GM12873 (cell line): ENCODE data around the gene NCAPG2.

Source experiments
- TF ChIP-seq, protein P1 (sequence below): IDR thresholded peaks from 2 replicates; pipeline ENCODE4 v1.5.1; 2012; ENCODE audit warnings: low read depth, mild to moderate bottlenecking, moderate library complexity, low read length, control low read depth; ENCODE audit not compliant: insufficient read depth; ENCODE audit errors: missing control alignments

Gene NCAPG2

GRCh38 chr7:158617737-158618128 lies 86.9 kb downstream of the NCAPG2 start:
- TF ChIP-seq, protein P1, sequence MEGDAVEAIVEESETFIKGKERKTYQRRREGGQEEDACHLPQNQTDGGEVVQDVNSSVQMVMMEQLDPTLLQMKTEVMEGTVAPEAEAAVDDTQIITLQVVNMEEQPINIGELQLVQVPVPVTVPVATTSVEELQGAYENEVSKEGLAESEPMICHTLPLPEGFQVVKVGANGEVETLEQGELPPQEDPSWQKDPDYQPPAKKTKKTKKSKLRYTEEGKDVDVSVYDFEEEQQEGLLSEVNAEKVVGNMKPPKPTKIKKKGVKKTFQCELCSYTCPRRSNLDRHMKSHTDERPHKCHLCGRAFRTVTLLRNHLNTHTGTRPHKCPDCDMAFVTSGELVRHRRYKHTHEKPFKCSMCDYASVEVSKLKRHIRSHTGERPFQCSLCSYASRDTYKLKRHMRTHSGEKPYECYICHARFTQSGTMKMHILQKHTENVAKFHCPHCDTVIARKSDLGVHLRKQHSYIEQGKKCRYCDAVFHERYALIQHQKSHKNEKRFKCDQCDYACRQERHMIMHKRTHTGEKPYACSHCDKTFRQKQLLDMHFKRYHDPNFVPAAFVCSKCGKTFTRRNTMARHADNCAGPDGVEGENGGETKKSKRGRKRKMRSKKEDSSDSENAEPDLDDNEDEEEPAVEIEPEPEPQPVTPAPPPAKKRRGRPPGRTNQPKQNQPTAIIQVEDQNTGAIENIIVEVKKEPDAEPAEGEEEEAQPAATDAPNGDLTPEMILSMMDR: no peak

- TF ChIP-seq, protein P1: no peak
These were observed 88.6 kb downstream of the NCAPG2 start for GRCh38 chr7:158616050-158616449.

DNA sequence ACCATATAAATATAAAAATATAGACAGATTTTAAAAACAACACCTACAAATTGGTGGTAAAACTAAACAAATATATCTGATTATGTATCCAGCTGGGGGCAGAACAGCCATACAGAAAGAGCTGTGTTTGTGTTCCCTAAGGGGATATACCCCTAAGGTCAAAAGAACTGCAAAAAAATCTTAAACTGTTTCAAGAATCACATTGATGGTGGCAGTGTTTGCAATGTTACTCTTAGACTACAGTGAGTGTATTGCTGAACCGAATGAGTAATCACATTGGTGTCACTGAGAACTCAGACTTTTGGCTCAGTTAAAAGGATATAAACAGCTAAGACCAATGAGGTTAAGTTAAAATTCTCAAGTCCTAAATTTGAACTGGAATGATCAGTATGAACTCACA lies 89.9 kb downstream of the NCAPG2 start:
- TF ChIP-seq, protein P1: no peak

GRCh38 chr7:158613481-158613880 lies 91.1 kb downstream of the NCAPG2 start:
- TF ChIP-seq, protein P1: no peak

DNA sequence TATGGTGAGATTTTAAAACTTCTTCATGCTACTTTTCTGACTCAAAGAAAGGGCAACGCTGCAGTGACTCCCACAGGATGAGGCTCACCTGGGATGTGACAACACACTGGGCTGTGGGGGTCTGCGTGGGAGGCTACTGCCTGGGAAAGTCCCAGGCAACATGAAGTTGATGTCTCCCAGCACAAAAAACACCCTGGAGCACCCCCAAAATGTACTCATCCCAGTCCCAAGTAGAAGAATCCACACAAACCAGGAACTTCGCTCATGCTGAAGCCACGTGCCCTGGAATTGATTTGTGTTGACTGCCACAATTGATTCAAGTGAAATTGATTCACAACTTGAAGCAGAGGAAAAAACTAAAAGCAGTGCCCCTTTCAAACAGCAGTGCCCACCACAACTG lies 92.1 kb downstream of the NCAPG2 start:
- TF ChIP-seq, protein P1: no peak

GRCh38 chr7:158611541-158611940 lies 93.1 kb downstream of the NCAPG2 start:
- TF ChIP-seq, protein P1: no peak

DNA sequence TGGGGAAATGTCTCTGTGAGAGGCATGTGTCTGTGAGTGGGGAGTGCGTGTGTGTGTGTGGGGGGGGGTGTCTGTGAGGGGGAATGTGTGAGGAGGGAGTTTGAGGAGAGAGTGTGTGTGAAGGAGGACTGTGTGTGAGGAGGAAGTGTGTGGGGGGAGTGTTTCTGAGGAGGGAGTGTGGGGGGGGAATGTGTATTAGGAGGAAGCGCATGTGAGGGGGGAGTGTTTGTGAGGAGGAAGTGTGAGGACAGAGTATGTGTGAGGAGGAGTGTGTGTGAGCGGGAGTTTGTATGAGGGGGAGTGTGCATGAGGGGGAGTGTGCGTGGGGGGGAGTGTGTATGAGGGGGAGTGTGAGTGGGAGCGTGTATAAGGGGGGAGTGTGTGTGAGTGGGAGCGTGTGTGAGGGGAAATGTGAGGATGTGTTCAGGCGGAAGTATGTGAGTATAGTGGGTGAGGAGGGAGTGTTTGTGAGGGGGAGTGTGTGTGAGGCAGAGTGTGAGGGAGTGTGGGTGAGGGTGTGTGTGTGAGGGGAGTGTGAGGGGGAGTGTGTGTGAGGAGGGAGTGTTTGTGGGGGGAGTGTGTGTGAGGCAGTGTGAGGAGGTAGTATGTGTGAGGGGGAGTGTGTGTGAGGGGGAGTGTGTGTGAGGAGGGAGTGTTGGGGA lies 95.2 kb downstream of the NCAPG2 start:
- TF ChIP-seq, protein P1: no peak
